Left kidney (tissue), 2 donors: ENCODE data around the gene PRR35. TPM values are rescaled to one million over a fixed set of nuclear protein-coding genes. Genes with fewer than 3 reads are reported as not detected.
A peak's percentile ranks its signal among the peaks of the same experiment; 100 is the strongest.

Experiments
- DNase-seq: peaks from one replicate; pipeline ENCODE4 v3.0.0-alpha.2; 2013
- polyA plus RNA-seq: library from polyadenylated mRNA; unstranded; fragments of 120-200 nt; gene quantifications from one replicate; pipeline ENCODE4 v1.2.1, GENCODE V29; 2013; ENCODE audit not compliant: insufficient read length

The PRR35 gene
- polyA plus RNA-seq, 1 donor, result 6.6 TPM

GRCh38 chr16:561957-562938 is 2.1 kb downstream of the PRR35 start:
- DNase-seq, result no peak

GRCh38 chr16:563072-563644 is 3.0 kb downstream of the PRR35 start:
- no peak for DNase-seq

GRCh38 chr16:564690-565418 is 4.7 kb downstream of the PRR35 start:
- DNase-seq, result no peak

- peak; percentile 85 for DNase-seq
Measured at GRCh38 chr16:565419-566330, 5.5 kb downstream of the PRR35 start.

GRCh38 chr16:566475-567372 is 6.5 kb downstream of the PRR35 start, which contains the start of gene NHLRC4:
NHLRC4 (plus strand) TSS chr16:567005; CDS start chr16:568048, 1,043 bp downstream.
- peak; percentile 82 for DNase-seq

GRCh38 chr16:567373-568256 is 7.4 kb downstream of the PRR35 start:
- no peak for DNase-seq

GRCh38 chr16:568401-569258 is 8.4 kb downstream of the PRR35 start:
- DNase-seq, result no peak

GRCh38 chr16:569445-570254 is 9.5 kb downstream of the PRR35 start, which contains the start of gene PIGQ:
PIGQ (plus strand) TSS chr16:569968; CDS start chr16:574075, 4,107 bp downstream.
- no peak for DNase-seq

GRCh38 chr16:572865-573650 is 12.9 kb downstream of the PRR35 start:
- no peak for DNase-seq

GRCh38 chr16:574021-574760 is 14.0 kb downstream of the PRR35 start:
- DNase-seq, result no peak

GRCh38 chr16:575354-576196 is 15.4 kb downstream of the PRR35 start:
- no peak for DNase-seq

GRCh38 chr16:576197-576822 is 16.1 kb downstream of the PRR35 start:
- DNase-seq, result no peak

GRCh38 chr16:576823-577201 is 16.6 kb downstream of the PRR35 start:
- no peak for DNase-seq

GRCh38 chr16:577796-578195 is 17.6 kb downstream of the PRR35 start:
- DNase-seq, result no peak
